Measurements from ENCODE around the gene TANK. TPM values are rescaled to one million over a fixed set of nuclear protein-coding genes. Genes with fewer than 3 reads are reported as not detected.

Gene TANK
- polyA plus RNA-seq, 1 donor from 2014 or later, result 58.1 TPM

GRCh38 chr2:161117506-161117905, 42.7 kb upstream of the TANK start:
- Histone ChIP-seq H3K9me2 (ENCODE audit: insufficient read depth, low read length) (no peaks in the 10 kb centered on the region), H3K4me2 (ENCODE audit: low read length) (no peak overlapping the region), H4K20me1 (ENCODE audit: insufficient read depth) (no peaks in the 10 kb centered on the region), H3K27ac (ENCODE audit: low read length) (no peak overlapping the region), H3K4me3 (ENCODE audit: low read length) (no peak overlapping the region), H2AFZ (ENCODE audit: low read depth, low read length) (no peak overlapping the region), H3K79me2 (replicated peaks; ENCODE audit: insufficient read depth, low read length) (no peaks in the 10 kb centered on the region), H3K9me3 (ENCODE audit: low read length) (no peaks in the 10 kb centered on the region), H3K36me3 (ENCODE audit: insufficient read depth, low read length) (no peaks in the 10 kb centered on the region), H3K9ac (ENCODE audit: low read length) (no peak overlapping the region), H3F3A (ENCODE audit: insufficient read depth, low read length, poor library complexity, severe bottlenecking) (no peaks in the 10 kb centered on the region), H3K27me3 (ENCODE audit: insufficient read depth, low read depth, low read length) (no peaks in the 10 kb centered on the region)
- TF ChIP-seq TAF1 (IDR thresholded peaks at IDR 0.05; ENCODE audit: low read depth), result no peak
- TF ChIP-seq EP300 (conservative IDR thresholded peaks at IDR 0.05; ENCODE audit: poor library complexity, severe bottlenecking), result no peak
- TF ChIP-seq MXI1 (conservative IDR thresholded peaks at IDR 0.05; ENCODE audit: poor library complexity, severe bottlenecking), result no peak
- no peak for TF ChIP-seq CTCF (IDR thresholded peaks at IDR 0.05; ENCODE audit: poor library complexity, severe bottlenecking)
- TF ChIP-seq RAD21 (conservative IDR thresholded peaks at IDR 0.05), result no peak
- TF ChIP-seq REST (IDR thresholded peaks at IDR 0.05; ENCODE audit: borderline replicate concordance), result no peak
- no peak for TF ChIP-seq EZH2 (IDR thresholded peaks at IDR 0.05; ENCODE audit: borderline replicate concordance, insufficient read depth, low read length, poor library complexity, severe bottlenecking)
- TF ChIP-seq POLR2AphosphoS5 (IDR thresholded peaks at IDR 0.05), result no peak

- no peak for TF ChIP-seq REST (IDR thresholded peaks at IDR 0.05; ENCODE audit: borderline replicate concordance)
- TF ChIP-seq SMC3 (conservative IDR thresholded peaks at IDR 0.05; ENCODE audit: poor library complexity), result no peak
- TF ChIP-seq POLR2AphosphoS5 (IDR thresholded peaks at IDR 0.05), result no peak
- no peak for TF ChIP-seq RAD21 (conservative IDR thresholded peaks at IDR 0.05)
- no peak for TF ChIP-seq TAF1 (IDR thresholded peaks at IDR 0.05; ENCODE audit: low read depth)
- no peak for TF ChIP-seq EZH2 (IDR thresholded peaks at IDR 0.05; ENCODE audit: borderline replicate concordance, insufficient read depth, low read length, poor library complexity, severe bottlenecking)
- TF ChIP-seq MXI1 (conservative IDR thresholded peaks at IDR 0.05; ENCODE audit: poor library complexity, severe bottlenecking), result no peak
- no peak for TF ChIP-seq CTCF (IDR thresholded peaks at IDR 0.05; ENCODE audit: poor library complexity, severe bottlenecking)
- TF ChIP-seq EP300 (conservative IDR thresholded peaks at IDR 0.05; ENCODE audit: poor library complexity, severe bottlenecking), result no peak
- no peak overlapping the region for H3K4me3 ChIP-seq (ENCODE audit: low read length)
- H3K9ac ChIP-seq (ENCODE audit: low read length), result no peak overlapping the region
- no peaks in the 10 kb centered on the region for H3K27me3 ChIP-seq (ENCODE audit: insufficient read depth, low read depth, low read length)
- no peaks in the 10 kb centered on the region for H3F3A ChIP-seq (ENCODE audit: insufficient read depth, low read length, poor library complexity, severe bottlenecking)
- H3K36me3 ChIP-seq (ENCODE audit: insufficient read depth, low read length), result no peaks in the 10 kb centered on the region
- H3K27ac ChIP-seq (ENCODE audit: low read length), result no peak overlapping the region
- no peaks in the 10 kb centered on the region for H3K9me3 ChIP-seq (ENCODE audit: low read length)
- no peaks in the 10 kb centered on the region for H4K20me1 ChIP-seq (ENCODE audit: insufficient read depth)
- H2AFZ ChIP-seq (ENCODE audit: low read depth, low read length), result no peak overlapping the region
- H3K79me2 ChIP-seq (replicated peaks; ENCODE audit: insufficient read depth, low read length), result no peaks in the 10 kb centered on the region
- no peaks in the 10 kb centered on the region for H3K9me2 ChIP-seq (ENCODE audit: insufficient read depth, low read length)
- H3K4me2 ChIP-seq (ENCODE audit: low read length), result no peak overlapping the region
Measured at GRCh38 chr2:161118722-161119121, 41.5 kb upstream of the TANK start.
